ENCODE measurements around the gene KLK13.

The KLK13 gene

GRCh38 chr19:51093510-51094345 lies 28.8 kb upstream of the KLK13 start:
- TF ChIP-seq TAF1 (IDR thresholded peaks at IDR 0.05; ENCODE audit: borderline replicate concordance, insufficient read depth, low read length) (no peak), POLR2AphosphoS5 (IDR thresholded peaks at IDR 0.05; ENCODE audit: low read depth, low read length) (no peak), FOXP2 (optimal IDR thresholded peaks at IDR 0.05; ENCODE audit: borderline replicate concordance, extremely low read depth, extremely low read length, insufficient read depth) (no peak), SIN3A (IDR thresholded peaks at IDR 0.05; ENCODE audit: borderline replicate concordance, insufficient read depth, low read length) (no peak)
- TF ChIP-seq, protein P1, sequence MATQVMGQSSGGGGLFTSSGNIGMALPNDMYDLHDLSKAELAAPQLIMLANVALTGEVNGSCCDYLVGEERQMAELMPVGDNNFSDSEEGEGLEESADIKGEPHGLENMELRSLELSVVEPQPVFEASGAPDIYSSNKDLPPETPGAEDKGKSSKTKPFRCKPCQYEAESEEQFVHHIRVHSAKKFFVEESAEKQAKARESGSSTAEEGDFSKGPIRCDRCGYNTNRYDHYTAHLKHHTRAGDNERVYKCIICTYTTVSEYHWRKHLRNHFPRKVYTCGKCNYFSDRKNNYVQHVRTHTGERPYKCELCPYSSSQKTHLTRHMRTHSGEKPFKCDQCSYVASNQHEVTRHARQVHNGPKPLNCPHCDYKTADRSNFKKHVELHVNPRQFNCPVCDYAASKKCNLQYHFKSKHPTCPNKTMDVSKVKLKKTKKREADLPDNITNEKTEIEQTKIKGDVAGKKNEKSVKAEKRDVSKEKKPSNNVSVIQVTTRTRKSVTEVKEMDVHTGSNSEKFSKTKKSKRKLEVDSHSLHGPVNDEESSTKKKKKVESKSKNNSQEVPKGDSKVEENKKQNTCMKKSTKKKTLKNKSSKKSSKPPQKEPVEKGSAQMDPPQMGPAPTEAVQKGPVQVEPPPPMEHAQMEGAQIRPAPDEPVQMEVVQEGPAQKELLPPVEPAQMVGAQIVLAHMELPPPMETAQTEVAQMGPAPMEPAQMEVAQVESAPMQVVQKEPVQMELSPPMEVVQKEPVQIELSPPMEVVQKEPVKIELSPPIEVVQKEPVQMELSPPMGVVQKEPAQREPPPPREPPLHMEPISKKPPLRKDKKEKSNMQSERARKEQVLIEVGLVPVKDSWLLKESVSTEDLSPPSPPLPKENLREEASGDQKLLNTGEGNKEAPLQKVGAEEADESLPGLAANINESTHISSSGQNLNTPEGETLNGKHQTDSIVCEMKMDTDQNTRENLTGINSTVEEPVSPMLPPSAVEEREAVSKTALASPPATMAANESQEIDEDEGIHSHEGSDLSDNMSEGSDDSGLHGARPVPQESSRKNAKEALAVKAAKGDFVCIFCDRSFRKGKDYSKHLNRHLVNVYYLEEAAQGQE (IDR thresholded peaks at IDR 0.05; ENCODE audit: insufficient read depth in 1 of 2, low read depth in 2 of 2, low read length in 2 of 2), result no peak

GRCh38 chr19:51093101-51093500 lies 28.2 kb upstream of the KLK13 start:
- no peak for TF ChIP-seq SIN3A (IDR thresholded peaks at IDR 0.05; ENCODE audit: borderline replicate concordance, insufficient read depth, low read length)
- TF ChIP-seq, protein P1 (IDR thresholded peaks at IDR 0.05; ENCODE audit: insufficient read depth in 1 of 2, low read depth in 2 of 2, low read length in 2 of 2), result no peak
- TF ChIP-seq FOXP2 (optimal IDR thresholded peaks at IDR 0.05; ENCODE audit: borderline replicate concordance, extremely low read depth, extremely low read length, insufficient read depth), result no peak
- no peak for TF ChIP-seq POLR2AphosphoS5 (IDR thresholded peaks at IDR 0.05; ENCODE audit: low read depth, low read length)
- TF ChIP-seq TAF1 (IDR thresholded peaks at IDR 0.05; ENCODE audit: borderline replicate concordance, insufficient read depth, low read length), result no peak

GRCh38 chr19:51091895-51092873 lies 27.3 kb upstream of the KLK13 start:
- no peak for TF ChIP-seq FOXP2 (optimal IDR thresholded peaks at IDR 0.05; ENCODE audit: borderline replicate concordance, extremely low read depth, extremely low read length, insufficient read depth)
- TF ChIP-seq TAF1 (IDR thresholded peaks at IDR 0.05; ENCODE audit: borderline replicate concordance, insufficient read depth, low read length), result no peak
- TF ChIP-seq, protein P1 (IDR thresholded peaks at IDR 0.05; ENCODE audit: insufficient read depth in 1 of 2, low read depth in 2 of 2, low read length in 2 of 2), result no peak
- TF ChIP-seq POLR2AphosphoS5 (IDR thresholded peaks at IDR 0.05; ENCODE audit: low read depth, low read length), result no peak
- TF ChIP-seq SIN3A (IDR thresholded peaks at IDR 0.05; ENCODE audit: borderline replicate concordance, insufficient read depth, low read length), result no peak

DNA sequence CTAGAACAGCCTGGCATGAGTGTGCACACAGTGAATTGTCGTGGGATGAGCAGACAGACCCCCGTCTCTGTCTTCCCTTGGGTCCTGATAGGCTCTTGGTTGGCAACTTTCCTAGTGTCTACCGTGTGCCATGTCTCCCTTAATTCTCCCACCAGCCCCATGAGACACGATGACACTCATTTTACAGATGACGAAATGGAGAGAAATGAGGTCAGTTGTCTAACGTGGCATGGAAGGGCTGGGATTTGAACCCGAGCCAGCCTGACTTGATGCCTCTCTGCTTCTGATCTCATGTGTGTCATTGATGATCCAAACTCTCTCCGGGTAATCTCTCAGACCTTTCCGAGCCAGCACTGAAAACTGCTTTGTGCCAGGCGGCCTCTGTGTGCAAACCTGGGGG lies 26.2 kb upstream of the KLK13 start:
- TF ChIP-seq, protein P1 (IDR thresholded peaks at IDR 0.05; ENCODE audit: insufficient read depth in 1 of 2, low read depth in 2 of 2, low read length in 2 of 2), result no peak
- TF ChIP-seq POLR2AphosphoS5 (IDR thresholded peaks at IDR 0.05; ENCODE audit: low read depth, low read length) (no peak), FOXP2 (optimal IDR thresholded peaks at IDR 0.05; ENCODE audit: borderline replicate concordance, extremely low read depth, extremely low read length, insufficient read depth) (no peak), SIN3A (IDR thresholded peaks at IDR 0.05; ENCODE audit: borderline replicate concordance, insufficient read depth, low read length) (no peak), TAF1 (IDR thresholded peaks at IDR 0.05; ENCODE audit: borderline replicate concordance, insufficient read depth, low read length) (no peak)
